ENCODE results near the gene DYNC1I1.

Gene DYNC1I1

DNA sequence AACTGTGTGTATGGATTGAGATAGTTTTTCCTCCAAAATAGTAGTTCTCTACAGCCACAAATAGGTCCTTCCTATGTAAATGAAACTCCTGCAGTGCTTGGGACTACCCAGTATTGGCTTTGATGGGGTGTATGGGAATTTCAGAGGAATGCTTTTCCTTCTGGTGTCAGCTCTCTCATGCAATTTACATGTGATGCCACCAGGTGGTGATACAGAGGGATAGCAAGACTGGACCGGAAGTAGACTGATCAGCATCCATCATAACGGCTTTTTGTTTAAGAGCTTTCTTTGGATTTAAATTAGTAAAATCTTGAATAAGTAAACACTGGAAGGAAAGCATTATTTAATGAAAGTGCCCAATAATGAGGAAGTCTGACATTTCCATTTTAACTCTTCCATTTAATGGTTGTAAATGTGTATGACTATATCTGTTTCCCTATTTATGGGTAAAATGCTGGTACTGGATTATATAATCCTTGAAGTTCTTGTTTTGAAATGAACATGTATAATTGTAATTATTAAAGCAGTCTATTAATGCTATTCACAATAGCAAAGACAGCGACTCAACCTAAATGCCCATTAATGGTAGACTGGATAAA lies 22.7 kb downstream of the DYNC1I1 start:
- H3K4me2 ChIP-seq (ENCODE audit: low read depth, low read length, poor library complexity, severe bottlenecking): no peak overlapping the region
- H3K4me3 ChIP-seq (ENCODE audit: low read length, poor library complexity, severe bottlenecking): no peak overlapping the region
- no peaks in the 10 kb centered on the region for H3K4me1 ChIP-seq (ENCODE audit: insufficient read depth, low read length, poor library complexity, severe bottlenecking)
- no peak overlapping the region for H3K9ac ChIP-seq (ENCODE audit: low read depth, low read length, poor library complexity, severe bottlenecking)
- H3K79me2 ChIP-seq (ENCODE audit: insufficient read depth, low read length): no peaks in the 10 kb centered on the region
- no peak for TF ChIP-seq EZH2phosphoT487 (IDR thresholded peaks at IDR 0.05; ENCODE audit: borderline replicate concordance)
- TF ChIP-seq, protein P1, sequence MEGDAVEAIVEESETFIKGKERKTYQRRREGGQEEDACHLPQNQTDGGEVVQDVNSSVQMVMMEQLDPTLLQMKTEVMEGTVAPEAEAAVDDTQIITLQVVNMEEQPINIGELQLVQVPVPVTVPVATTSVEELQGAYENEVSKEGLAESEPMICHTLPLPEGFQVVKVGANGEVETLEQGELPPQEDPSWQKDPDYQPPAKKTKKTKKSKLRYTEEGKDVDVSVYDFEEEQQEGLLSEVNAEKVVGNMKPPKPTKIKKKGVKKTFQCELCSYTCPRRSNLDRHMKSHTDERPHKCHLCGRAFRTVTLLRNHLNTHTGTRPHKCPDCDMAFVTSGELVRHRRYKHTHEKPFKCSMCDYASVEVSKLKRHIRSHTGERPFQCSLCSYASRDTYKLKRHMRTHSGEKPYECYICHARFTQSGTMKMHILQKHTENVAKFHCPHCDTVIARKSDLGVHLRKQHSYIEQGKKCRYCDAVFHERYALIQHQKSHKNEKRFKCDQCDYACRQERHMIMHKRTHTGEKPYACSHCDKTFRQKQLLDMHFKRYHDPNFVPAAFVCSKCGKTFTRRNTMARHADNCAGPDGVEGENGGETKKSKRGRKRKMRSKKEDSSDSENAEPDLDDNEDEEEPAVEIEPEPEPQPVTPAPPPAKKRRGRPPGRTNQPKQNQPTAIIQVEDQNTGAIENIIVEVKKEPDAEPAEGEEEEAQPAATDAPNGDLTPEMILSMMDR (conservative IDR thresholded peaks at IDR 0.05; ENCODE audit: low read length): peak; percentile 71
- H2AFZ ChIP-seq (ENCODE audit: low read length): no peak overlapping the region
- H3K27me3 ChIP-seq (ENCODE audit: insufficient read depth, low read length, poor library complexity, severe bottlenecking): no peaks in the 10 kb centered on the region
- no peaks in the 10 kb centered on the region for H3K36me3 ChIP-seq (ENCODE audit: insufficient read depth, low read length)
- no peaks in the 10 kb centered on the region for H3K9me2 ChIP-seq (replicated peaks; ENCODE audit: low read depth, low read length)
- H3K9me3 ChIP-seq (ENCODE audit: insufficient read depth, low read depth, low read length): no peaks in the 10 kb centered on the region
- H3F3A ChIP-seq (ENCODE audit: low read depth): no peaks in the 10 kb centered on the region
- no peaks in the 10 kb centered on the region for H4K20me1 ChIP-seq (ENCODE audit: insufficient read depth, low read length, poor library complexity, severe bottlenecking)

DNA sequence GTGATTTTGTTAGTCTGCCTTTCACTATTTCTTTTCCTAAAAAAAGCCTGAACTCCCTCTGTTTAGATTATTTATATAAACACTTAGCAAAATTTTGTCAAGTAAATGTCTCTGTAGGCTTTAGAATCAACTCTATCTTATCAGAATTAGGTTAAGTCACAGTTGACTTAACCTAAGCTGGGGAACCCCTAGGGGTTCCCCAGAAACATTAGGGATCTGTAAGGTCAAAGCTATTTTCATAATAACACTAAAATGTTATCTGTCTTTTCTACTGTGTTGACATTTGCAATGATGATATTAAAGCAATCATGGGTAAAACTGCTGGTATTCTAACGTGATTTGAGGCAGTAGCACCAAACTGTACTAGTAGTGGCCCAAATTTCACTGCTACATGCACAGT lies 24.3 kb downstream of the DYNC1I1 start:
- Histone ChIP-seq H3K9me3 (ENCODE audit: insufficient read depth, low read depth, low read length) (no peaks in the 10 kb centered on the region), H3K9me2 (replicated peaks; ENCODE audit: low read depth, low read length) (no peaks in the 10 kb centered on the region), H3F3A (ENCODE audit: low read depth) (no peaks in the 10 kb centered on the region), H3K36me3 (ENCODE audit: insufficient read depth, low read length) (no peaks in the 10 kb centered on the region), H3K4me1 (ENCODE audit: insufficient read depth, low read length, poor library complexity, severe bottlenecking) (no peaks in the 10 kb centered on the region), H2AFZ (ENCODE audit: low read length) (no peak overlapping the region), H4K20me1 (ENCODE audit: insufficient read depth, low read length, poor library complexity, severe bottlenecking) (no peaks in the 10 kb centered on the region), H3K27me3 (ENCODE audit: insufficient read depth, low read length, poor library complexity, severe bottlenecking) (no peaks in the 10 kb centered on the region), H3K4me3 (ENCODE audit: low read length, poor library complexity, severe bottlenecking) (no peak overlapping the region), H3K9ac (ENCODE audit: low read depth, low read length, poor library complexity, severe bottlenecking) (no peak overlapping the region), H3K4me2 (ENCODE audit: low read depth, low read length, poor library complexity, severe bottlenecking) (no peak overlapping the region), H3K79me2 (ENCODE audit: insufficient read depth, low read length) (no peaks in the 10 kb centered on the region)
- TF ChIP-seq, protein P1 (conservative IDR thresholded peaks at IDR 0.05; ENCODE audit: low read length): no peak
- no peak for TF ChIP-seq EZH2phosphoT487 (IDR thresholded peaks at IDR 0.05; ENCODE audit: borderline replicate concordance)

DNA sequence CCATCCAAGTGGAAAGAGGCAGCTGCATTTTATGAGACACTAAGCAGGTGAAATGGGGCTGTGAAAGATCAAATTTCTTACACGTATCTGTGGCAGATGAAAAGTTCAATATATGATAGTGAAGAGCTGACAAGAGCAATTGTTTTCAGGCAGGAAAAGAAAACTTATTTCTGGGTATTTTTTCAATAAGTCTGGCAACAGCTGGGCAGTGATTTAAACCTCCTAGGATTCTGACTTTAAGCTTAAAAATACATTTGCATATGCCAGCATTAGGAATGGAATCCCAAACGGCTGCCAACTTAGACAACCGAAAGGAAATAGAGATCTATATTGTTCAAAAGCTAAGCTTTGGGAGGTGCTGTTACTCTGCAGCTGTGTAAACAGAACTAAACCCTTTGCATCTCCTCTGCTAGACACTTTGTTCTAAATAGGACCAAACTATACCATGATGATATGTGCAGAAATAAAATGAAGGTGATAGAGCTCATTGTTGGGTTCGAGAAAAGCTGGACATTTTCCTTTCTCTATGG lies 26.1 kb downstream of the DYNC1I1 start:
- TF ChIP-seq, protein P1 (conservative IDR thresholded peaks at IDR 0.05; ENCODE audit: low read length): no peak
- TF ChIP-seq EZH2phosphoT487 (IDR thresholded peaks at IDR 0.05; ENCODE audit: borderline replicate concordance): no peak
- H3K4me1 ChIP-seq (ENCODE audit: insufficient read depth, low read length, poor library complexity, severe bottlenecking): no peaks in the 10 kb centered on the region
- H3F3A ChIP-seq (ENCODE audit: low read depth): no peaks in the 10 kb centered on the region
- H3K4me2 ChIP-seq (ENCODE audit: low read depth, low read length, poor library complexity, severe bottlenecking): no peak overlapping the region
- H3K4me3 ChIP-seq (ENCODE audit: low read length, poor library complexity, severe bottlenecking): no peak overlapping the region
- H3K36me3 ChIP-seq (ENCODE audit: insufficient read depth, low read length): no peaks in the 10 kb centered on the region
- H3K9me2 ChIP-seq (replicated peaks; ENCODE audit: low read depth, low read length): no peaks in the 10 kb centered on the region
- H3K79me2 ChIP-seq (ENCODE audit: insufficient read depth, low read length): no peaks in the 10 kb centered on the region
- H4K20me1 ChIP-seq (ENCODE audit: insufficient read depth, low read length, poor library complexity, severe bottlenecking): no peaks in the 10 kb centered on the region
- no peak overlapping the region for H3K9ac ChIP-seq (ENCODE audit: low read depth, low read length, poor library complexity, severe bottlenecking)
- H3K9me3 ChIP-seq (ENCODE audit: insufficient read depth, low read depth, low read length): no peaks in the 10 kb centered on the region
- no peaks in the 10 kb centered on the region for H3K27me3 ChIP-seq (ENCODE audit: insufficient read depth, low read length, poor library complexity, severe bottlenecking)
- H2AFZ ChIP-seq (ENCODE audit: low read length): no peak overlapping the region

Measured in Loucy (cell line).